ENCODE results near the gene DGKD. TPM values are rescaled to one million over a fixed set of nuclear protein-coding genes. Genes with fewer than 3 reads are reported as not detected.
A peak's percentile ranks its signal among the peaks of the same experiment; 100 is the strongest.

Gene DGKD
- total and polyA plus RNA-seq, 9 of the 15 experiments (the other 6 are each of a cell fraction or from before 2014, with no cell fraction given), result 0.52 to 29.5 (median 10.6) TPM

DNA sequence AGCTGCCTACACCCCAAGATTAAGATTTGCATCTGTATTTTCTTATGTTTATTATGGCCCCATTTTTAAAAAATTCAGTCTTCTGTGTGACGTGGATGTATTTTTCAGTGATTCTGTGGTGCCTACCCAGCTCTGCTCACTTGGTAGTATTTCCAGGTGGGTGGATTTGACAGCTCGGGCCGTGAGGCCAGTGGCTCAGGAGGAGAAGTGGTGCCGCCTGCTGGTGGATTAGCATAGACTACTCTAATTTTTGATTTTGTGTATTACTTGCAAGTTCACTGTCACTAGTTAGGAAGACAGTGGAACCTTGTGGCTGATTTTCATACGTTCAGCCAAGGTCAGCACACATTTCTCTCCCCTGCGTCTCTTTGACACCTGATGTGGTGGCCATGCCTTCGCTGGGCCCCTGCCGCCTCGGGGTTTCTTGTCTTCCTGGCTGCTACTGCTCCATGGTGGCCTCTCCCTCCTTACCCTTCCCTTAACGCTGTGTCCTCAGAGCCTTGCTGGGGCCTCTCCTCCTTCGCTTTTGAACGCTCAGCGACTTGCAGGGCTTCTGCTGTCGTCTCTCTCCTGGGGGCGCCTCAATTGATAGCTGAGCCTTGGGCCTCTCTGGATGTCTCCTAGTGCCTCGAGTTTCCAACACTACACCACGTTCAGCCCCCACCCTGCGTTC is 89.4 kb downstream of the DGKD start (continued):
- TF ChIP-seq, protein P1, sequence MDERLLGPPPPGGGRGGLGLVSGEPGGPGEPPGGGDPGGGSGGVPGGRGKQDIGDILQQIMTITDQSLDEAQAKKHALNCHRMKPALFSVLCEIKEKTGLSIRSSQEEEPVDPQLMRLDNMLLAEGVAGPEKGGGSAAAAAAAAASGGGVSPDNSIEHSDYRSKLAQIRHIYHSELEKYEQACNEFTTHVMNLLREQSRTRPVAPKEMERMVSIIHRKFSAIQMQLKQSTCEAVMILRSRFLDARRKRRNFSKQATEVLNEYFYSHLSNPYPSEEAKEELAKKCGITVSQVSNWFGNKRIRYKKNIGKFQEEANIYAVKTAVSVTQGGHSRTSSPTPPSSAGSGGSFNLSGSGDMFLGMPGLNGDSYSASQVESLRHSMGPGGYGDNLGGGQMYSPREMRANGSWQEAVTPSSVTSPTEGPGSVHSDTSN (CRISPR knock-in tag; IDR thresholded peaks at IDR 0.05; ENCODE audit: low read depth), result no peak
- TF ChIP-seq, protein P1 (tag; conservative IDR thresholded peaks at IDR 0.05; ENCODE audit: low read depth), result 0 out of 2 replicates have a peak, but pooled peaks have one; percentile 11
- TF ChIP-seq OTX1 (CRISPR knock-in tag; IDR thresholded peaks at IDR 0.05) (no peak), TAF15 (IDR thresholded peaks at IDR 0.05; ENCODE audit: low read depth, low read length) (no peak), BRF1 (IDR thresholded peaks at IDR 0.05; ENCODE audit: borderline replicate concordance, extremely low read depth, insufficient read length) (no peak), ZFX (CRISPR knock-in tag; IDR thresholded peaks at IDR 0.05) (no peak), SIN3A (IDR thresholded peaks at IDR 0.05; ENCODE audit: borderline replicate concordance in 2 of 2, control insufficient read depth in 1 of 2, low read depth in 2 of 2, low read length in 2 of 2) (no peak), MXI1 (IDR thresholded peaks at IDR 0.05; ENCODE audit: low read depth, low read length) (peak; percentile 62; the same call in 1 of the 2 replicates), STAG1 (CRISPR knock-in tag; IDR thresholded peaks at IDR 0.05; ENCODE audit: borderline replicate concordance) (peak; percentile 52; the same call in 1 of the 2 replicates), HMG20B (CRISPR knock-in tag; IDR thresholded peaks at IDR 0.05) (no peak), KLF16 (IDR thresholded peaks at IDR 0.05) (0 out of 2 replicates have a peak, but pooled peaks have one; percentile 16)
- TF ChIP-seq, protein P2, sequence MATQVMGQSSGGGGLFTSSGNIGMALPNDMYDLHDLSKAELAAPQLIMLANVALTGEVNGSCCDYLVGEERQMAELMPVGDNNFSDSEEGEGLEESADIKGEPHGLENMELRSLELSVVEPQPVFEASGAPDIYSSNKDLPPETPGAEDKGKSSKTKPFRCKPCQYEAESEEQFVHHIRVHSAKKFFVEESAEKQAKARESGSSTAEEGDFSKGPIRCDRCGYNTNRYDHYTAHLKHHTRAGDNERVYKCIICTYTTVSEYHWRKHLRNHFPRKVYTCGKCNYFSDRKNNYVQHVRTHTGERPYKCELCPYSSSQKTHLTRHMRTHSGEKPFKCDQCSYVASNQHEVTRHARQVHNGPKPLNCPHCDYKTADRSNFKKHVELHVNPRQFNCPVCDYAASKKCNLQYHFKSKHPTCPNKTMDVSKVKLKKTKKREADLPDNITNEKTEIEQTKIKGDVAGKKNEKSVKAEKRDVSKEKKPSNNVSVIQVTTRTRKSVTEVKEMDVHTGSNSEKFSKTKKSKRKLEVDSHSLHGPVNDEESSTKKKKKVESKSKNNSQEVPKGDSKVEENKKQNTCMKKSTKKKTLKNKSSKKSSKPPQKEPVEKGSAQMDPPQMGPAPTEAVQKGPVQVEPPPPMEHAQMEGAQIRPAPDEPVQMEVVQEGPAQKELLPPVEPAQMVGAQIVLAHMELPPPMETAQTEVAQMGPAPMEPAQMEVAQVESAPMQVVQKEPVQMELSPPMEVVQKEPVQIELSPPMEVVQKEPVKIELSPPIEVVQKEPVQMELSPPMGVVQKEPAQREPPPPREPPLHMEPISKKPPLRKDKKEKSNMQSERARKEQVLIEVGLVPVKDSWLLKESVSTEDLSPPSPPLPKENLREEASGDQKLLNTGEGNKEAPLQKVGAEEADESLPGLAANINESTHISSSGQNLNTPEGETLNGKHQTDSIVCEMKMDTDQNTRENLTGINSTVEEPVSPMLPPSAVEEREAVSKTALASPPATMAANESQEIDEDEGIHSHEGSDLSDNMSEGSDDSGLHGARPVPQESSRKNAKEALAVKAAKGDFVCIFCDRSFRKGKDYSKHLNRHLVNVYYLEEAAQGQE (IDR thresholded peaks at IDR 0.05; ENCODE audit: borderline replicate concordance), result peak; percentile 82
- TF ChIP-seq, protein P2 (CRISPR knock-in tag; IDR thresholded peaks at IDR 0.05; ENCODE audit: low read depth), result no peak
- TF ChIP-seq, protein P3, sequence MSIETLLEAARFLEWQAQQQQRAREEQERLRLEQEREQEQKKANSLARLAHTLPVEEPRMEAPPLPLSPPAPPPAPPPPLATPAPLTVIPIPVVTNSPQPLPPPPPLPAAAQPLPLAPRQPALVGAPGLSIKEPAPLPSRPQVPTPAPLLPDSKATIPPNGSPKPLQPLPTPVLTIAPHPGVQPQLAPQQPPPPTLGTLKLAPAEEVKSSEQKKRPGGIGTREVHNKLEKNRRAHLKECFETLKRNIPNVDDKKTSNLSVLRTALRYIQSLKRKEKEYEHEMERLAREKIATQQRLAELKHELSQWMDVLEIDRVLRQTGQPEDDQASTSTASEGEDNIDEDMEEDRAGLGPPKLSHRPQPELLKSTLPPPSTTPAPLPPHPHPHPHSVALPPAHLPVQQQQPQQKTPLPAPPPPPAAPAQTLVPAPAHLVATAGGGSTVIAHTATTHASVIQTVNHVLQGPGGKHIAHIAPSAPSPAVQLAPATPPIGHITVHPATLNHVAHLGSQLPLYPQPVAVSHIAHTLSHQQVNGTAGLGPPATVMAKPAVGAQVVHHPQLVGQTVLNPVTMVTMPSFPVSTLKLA (conservative IDR thresholded peaks at IDR 0.05), result peak; percentile 59 to 68; a peak in 3 of 4 replicates
